AG09319 (cell line): ENCODE measurements around the gene ARRB2.

Source experiments
- DNase-seq: peaks from one replicate; pipeline ENCODE4 v3.0.0-alpha.2; 2010; ENCODE audit warnings: low read depth; ENCODE audit errors: extremely low read depth
- CTCF ChIP-seq: IDR thresholded peaks from 2 replicates; pipeline ENCODE4 v1.5.1; 2011; ENCODE audit warnings: low read depth, mild to moderate bottlenecking, inconsistent platforms, low read length, moderate library complexity

Gene ARRB2

GRCh38 chr17:4672751-4673150 lies 37.7 kb upstream of the ARRB2 start:
- TF ChIP-seq CTCF = no peak
- no peak for DNase-seq

GRCh38 chr17:4673169-4673568 lies 37.3 kb upstream of the ARRB2 start:
- DNase-seq = no peak
- TF ChIP-seq CTCF = no peak

GRCh38 chr17:4673986-4674684 lies 36.3 kb upstream of the ARRB2 start:
- no peak for DNase-seq
- no peak for TF ChIP-seq CTCF

DNA sequence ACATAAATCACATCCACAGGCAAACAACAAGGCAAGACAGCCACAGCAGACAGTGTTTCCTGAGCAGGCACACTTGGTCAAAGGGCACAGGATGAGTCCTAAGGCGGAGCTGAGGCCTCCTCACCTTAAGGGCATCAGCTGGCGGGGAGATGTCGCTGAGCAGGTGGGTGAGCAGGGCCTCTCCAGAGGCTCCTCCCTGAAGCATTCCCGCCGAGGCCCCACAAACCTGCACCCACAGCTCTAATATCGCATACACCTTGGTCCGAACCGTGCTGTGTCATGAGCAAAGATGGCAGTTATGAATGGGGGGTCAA lies 35.8 kb upstream of the ARRB2 start:
- DNase-seq = no peak
- no peak for TF ChIP-seq CTCF

DNA sequence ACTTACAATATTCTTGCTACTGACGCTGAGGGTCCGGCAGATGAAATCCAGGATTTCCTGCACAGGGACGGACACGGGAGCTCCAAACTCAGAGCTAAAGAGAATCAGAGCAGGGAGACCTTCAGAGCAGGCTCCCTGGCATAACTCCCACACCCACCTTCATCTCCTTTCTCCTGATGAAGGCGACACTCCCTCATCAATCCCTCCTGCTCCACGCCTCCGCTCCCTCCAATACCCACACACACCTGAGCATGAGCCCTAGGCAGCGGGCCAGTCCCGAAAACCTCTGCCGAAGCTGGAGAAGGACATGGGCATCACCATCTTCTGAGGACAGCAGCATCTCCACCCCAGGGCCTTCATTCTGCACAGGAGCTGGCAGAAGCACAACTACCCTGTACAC lies 34.6 kb upstream of the ARRB2 start:
- no peak for TF ChIP-seq CTCF
- DNase-seq = no peak

GRCh38 chr17:4676791-4677190 lies 33.6 kb upstream of the ARRB2 start:
- TF ChIP-seq CTCF = no peak

GRCh38 chr17:4678448-4679026 lies 31.9 kb upstream of the ARRB2 start:
- no peak for TF ChIP-seq CTCF
- DNase-seq = peak; percentile 14

More at GRCh38 chr17:4676791-4677190, 33.6 kb upstream of the ARRB2 start:
- DNase-seq = no peak
